SK-N-MC (cell line): Measurements from ENCODE around the gene TMEM126A.

ENCODE experiments used
- EZH2 ChIP-seq: fragments of 200-600 bp; sonication (generic); IDR thresholded peaks from one replicate; pipeline ENCODE4 v1.6.1; 2017; ENCODE audit warnings: antibody characterized with exemption
- FOXP2 ChIP-seq: optimal IDR thresholded peaks from 2 replicates; pipeline ENCODE3; 2011; ENCODE audit warnings: mild to moderate bottlenecking, moderate library complexity; ENCODE audit not compliant: insufficient read depth; ENCODE audit errors: extremely low read length, control extremely low read depth
- POLR2AphosphoS5 ChIP-seq: IDR thresholded peaks from 2 replicates; pipeline ENCODE4 v1.6.1; 2012; ENCODE audit warnings: mild to moderate bottlenecking, low read depth, low read length, borderline replicate concordance

DNA sequence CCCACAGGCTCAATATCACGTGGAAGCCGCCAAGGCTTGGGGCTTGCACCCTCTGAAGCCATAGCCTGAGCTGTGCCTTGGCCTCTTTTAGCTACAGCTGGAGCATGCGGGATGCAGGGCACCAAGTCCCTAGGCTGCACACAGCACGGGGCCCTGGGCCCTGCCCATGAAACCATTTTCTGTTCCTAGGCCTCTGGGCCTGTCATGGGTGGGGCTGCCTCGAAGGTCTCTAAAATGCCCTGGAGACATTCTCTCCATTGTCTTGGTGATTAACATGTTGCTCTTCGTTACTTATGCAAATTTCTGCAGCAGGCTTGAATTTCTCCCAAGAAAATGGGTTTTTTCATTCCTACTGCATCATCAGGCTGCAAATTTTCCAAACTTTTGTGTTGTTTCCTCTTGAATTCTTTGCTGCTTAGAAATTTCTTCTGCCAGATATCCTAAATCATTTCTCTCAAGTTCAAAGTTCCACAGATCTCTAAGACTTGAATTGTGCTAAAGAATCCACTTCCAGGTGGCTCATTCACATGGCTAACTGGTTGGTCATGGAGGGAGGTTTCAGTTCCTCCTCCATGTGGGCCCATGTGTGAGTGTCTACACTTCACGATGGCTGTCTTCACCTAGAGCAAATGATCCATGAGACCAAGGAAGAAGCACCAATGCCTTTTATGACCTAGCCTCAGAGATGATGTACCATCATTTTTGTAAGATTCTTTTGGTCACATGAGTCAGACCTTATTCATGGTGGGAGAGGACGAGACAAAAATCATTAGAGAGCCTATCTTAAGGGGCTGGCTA is 24.5 kb downstream of the TMEM126A start:
- TF ChIP-seq EZH2 (no peak), POLR2AphosphoS5 (no peak), FOXP2 (no peak)
